ENCODE results near the gene KIF24.
"Not testable (repeated sequence)": the region's sequence is repeated elsewhere in the genome, so short reads cannot be mapped to it uniquely, and the experiment has no call there.

The KIF24 gene

GRCh38 chr9:34328987-34329832, at the start of gene KIF24, which contains the start of gene NUDT2:
TSS of gene KIF24 (minus strand) at chr9:34329268. CDS start at chr9:34311346, 17,922 bp downstream.
TSS of gene NUDT2 (plus strand) at chr9:34329569. CDS start at chr9:34339040, 9,471 bp downstream.
- DNase-seq, result peak; percentile 98

- no peak for DNase-seq
Measured at GRCh38 chr9:34378376-34379060, 49.5 kb upstream of the KIF24 start.

GRCh38 chr9:34377404-34377746, 48.3 kb upstream of the KIF24 start:
- DNase-seq, result no peak

DNA sequence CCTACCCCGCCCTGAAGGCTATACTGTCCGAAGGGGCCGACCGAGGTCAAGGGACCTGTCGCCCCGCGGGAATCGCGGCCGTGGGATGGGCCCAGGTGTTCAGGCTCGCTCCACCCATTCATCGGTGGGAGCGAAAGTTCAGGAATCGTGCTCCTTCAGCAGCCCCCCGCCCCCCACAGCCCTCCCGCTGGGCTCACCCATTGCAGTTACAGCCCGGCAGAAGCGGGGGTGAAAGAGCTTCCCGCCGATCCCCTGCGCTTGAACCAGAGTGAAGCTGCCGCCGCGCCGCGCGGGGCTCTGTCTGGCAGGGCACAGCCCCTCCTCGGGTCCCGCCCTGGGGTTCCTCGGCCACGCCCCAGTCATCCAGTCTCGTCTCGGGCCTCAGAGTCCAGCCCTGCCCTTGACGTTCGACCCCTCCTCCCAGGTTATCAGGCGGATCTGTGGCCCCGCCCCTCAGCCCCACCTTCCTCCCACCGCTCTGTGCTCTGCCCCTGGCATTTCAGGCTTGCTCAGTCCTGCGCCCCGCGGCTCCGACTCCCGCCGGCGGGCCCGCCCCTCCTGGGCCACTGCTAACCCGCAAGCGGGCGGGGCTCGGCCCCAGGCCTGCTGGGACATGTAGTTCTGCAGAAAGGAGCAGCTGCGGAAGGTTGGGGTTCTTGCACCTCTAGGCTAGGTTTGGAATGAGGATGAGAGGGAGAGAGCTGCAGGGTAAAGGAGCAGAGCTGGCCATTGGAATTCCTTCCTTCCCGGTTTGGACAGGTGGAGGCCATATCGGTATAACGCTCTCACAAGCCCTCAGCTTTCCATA, 47.7 kb upstream of the KIF24 start, which contains the start of gene MYORG:
Gene MYORG, minus strand, starts transcription at position 303 of the 808 bp plus-strand sequence. CDS start 3,955 bp downstream, outside the sequence.
- peak; percentile 99 for DNase-seq

GRCh38 chr9:34375901-34376595, 47.0 kb upstream of the KIF24 start:
- peak; percentile 83 for DNase-seq

GRCh38 chr9:34374905-34375552, 46.0 kb upstream of the KIF24 start:
- DNase-seq, result no peak

DNA sequence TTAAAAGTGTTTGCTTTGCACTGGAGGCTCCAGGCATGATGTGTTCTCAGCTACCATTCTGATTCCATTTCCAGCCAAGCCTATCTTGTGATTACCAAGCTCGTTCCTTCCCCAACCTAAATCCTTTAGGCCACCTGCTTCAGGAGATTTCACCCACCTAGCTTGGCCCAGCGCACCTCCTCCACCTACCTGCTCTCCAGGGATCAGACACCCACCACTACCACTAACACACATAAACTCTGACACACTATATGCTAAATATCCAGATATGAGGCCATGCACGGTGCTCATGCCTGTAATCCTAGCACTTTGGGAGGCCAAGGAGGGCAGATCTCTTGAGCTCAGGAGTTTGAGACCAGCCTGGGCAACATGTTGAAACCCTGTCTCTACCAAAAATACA, 45.3 kb upstream of the KIF24 start:
- no peak for DNase-seq

- DNase-seq, result no peak
Measured at GRCh38 chr9:34373749-34374148, 44.7 kb upstream of the KIF24 start.

GRCh38 chr9:34372467-34373011, 43.5 kb upstream of the KIF24 start:
- no peak for DNase-seq

GRCh38 chr9:34371886-34372466, 42.9 kb upstream of the KIF24 start:
- no peak for DNase-seq

DNA sequence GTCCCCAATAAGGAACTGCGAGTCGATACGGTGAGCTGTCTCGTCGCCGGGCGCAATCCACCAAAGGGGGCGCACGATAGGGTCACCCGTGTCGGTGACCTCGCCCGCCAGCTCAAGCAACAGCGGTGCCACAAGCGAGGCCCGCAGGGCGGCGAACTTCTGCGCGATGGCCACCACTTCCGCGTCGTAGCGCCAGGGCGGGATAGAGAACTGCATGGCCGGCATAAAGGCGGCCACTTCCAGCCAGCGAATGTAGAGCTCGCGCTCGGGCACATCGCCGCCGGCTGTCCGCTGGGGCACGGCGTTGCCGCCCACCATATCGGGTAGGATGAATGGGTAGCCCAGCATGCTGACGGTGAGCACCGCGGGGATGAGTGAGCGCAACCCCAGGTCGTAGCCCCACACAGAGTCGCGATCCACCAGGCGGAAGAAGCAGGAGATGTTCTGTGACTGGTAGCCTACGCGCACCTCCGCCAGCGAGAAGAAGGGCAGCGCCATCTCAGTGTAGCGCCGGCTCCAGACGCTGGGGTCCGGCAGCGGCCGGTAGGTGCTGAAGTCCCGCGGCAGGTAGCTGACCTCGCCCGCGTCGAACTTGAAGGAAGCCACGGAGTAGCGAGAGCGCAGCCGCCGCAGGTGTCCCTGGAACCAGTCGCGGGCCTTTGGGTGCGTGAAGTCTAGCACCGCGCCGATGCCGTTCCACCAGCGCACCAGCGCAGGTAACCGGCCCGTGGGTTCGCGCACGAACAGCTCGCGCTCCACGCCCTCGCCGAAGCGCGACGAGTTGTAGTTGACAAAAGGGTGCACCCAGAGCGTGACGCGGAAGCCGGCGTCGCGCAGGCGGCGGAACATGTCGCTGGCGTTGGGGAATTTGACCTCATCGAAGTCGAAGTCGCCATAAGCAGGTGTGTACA, 42.2 kb upstream of the KIF24 start:
- peak; percentile 71 for DNase-seq

GRCh38 chr9:34370335-34370969, 41.4 kb upstream of the KIF24 start:
- DNase-seq, result no peak

DNA sequence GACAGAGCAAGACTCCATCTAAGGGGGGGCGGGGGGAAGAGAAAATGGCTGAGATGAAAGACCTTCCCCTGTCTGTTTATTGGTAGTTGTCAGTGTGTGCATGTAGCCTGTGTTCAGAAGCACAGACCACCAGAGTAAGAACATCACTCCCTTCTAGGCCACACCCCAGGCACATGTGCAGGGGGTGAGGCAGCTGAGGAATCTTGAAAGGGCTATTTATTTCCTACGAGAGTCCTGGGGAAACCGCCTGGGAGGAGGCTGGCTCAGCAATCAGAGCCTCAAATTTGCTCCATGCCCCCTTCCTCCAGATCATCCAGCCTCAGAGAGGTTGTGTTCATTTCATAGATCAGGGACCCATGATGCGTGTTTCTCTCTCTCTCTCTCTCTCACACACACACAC, 40.6 kb upstream of the KIF24 start:
- DNase-seq, result no peak

DNA sequence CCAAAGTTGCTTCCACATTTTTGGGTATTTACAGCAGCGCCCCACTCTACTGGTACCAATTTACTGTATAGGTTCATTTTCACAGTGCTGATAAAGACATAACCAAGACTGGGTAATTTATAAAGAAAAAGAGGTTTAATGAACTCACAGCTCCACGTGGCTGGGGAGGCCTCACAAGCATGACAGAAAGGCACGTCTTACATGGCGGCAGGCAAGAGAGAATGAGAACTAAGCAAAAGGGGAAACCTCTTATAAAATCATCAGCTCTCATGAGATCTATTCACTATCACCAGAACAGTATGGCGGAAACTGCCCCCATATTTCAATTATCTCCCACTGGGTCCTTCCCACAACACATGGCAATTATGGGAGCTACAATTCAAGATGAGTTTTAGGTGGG, 39.7 kb upstream of the KIF24 start:
- not testable (repeated sequence) for DNase-seq

DNA sequence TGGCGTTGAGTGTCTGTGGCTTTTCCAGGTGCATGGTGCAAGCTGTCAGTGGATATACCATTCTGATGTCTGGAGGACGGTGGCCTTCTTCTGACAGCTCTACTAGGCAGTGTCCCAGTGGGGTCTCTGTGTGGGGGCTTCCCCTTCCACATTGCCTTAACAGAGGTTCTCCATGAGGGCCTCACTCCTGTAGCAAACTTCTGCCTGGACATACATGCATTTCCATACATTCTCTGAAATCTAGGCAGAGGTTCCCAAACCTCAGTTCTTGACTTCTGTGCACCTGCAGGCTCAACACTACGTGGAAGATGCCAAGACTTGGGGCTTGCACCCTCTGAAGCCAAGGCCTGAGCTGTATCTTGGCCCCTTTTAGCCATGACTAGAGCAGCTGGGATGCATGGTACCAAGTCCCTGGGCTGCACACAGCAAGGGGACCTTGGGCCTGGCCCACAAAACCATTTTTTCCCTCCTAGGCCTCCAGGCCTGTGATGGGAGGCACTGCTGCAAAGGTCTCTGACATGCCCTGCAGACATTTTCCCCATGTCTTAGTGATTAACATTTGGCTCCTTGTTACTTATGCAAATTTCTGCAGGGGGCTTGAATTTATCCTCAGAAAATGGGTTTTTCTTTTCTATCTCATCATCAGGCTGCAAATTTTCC, 38.8 kb upstream of the KIF24 start:
- DNase-seq, result not testable (repeated sequence)

- peak; percentile 34 for DNase-seq
Measured at GRCh38 chr9:34366365-34366764, 37.3 kb upstream of the KIF24 start.

- DNase-seq, result no peak
Measured at GRCh38 chr9:34365282-34365681, 36.2 kb upstream of the KIF24 start.

GRCh38 chr9:34363619-34364351, 34.7 kb upstream of the KIF24 start:
- peak; percentile 28 for DNase-seq

Data from activated effector memory CD4-positive, alpha-beta T cell treated with anti-CD3 and anti-CD28 coated beads, Interleukin-2, amount 50 U/mL, for 16 hours (primary cell).